HEK293 (cell line): Measurements from ENCODE around the gene SMC6.

ENCODE experiments used
- HOXD13 ChIP-seq: sonication (generic); formaldehyde crosslinking; IDR thresholded peaks from 2 replicates; pipeline ENCODE4 v1.8.0; 2022; ENCODE audit warnings: missing genetic modification reagents, borderline replicate concordance
- ZNF266 ChIP-seq: fragments of 450-650 bp; formaldehyde crosslinking; IDR thresholded peaks from 2 replicates; pipeline ENCODE4 v1.5.1; 2016; ENCODE audit warnings: missing biosample characterization, missing genetic modification characterization, low read depth
- ZNF521 ChIP-seq: fragments of 450-650 bp; formaldehyde crosslinking; IDR thresholded peaks from 2 replicates; pipeline ENCODE4 v1.5.1; 2017; ENCODE audit warnings: missing biosample characterization, mild to moderate bottlenecking, missing genetic modification characterization
- ZNF623 ChIP-seq: fragments of 450-650 bp; formaldehyde crosslinking; IDR thresholded peaks from 2 replicates; pipeline ENCODE4 v1.5.1; 2016; ENCODE audit warnings: missing biosample characterization, missing genetic modification characterization
- TF ChIP-seq, protein P1 (sequence below): fragments of 450-650 bp; formaldehyde crosslinking; IDR thresholded peaks from 2 replicates; pipeline ENCODE4 v1.5.1; 2016; ENCODE audit warnings: missing biosample characterization, missing genetic modification characterization, low read depth
- TF ChIP-seq, protein P2 (sequence below): fragments of 450-650 bp; formaldehyde crosslinking; IDR thresholded peaks from 2 replicates; pipeline ENCODE4 v1.5.1; 2016; ENCODE audit warnings: missing biosample characterization, missing genetic modification characterization, borderline replicate concordance
- TF ChIP-seq, protein P3 (sequence below): fragments of 450-650 bp; formaldehyde crosslinking; IDR thresholded peaks from 2 replicates; pipeline ENCODE4 v1.5.1; 2016; ENCODE audit warnings: missing biosample characterization, missing genetic modification characterization

DNA sequence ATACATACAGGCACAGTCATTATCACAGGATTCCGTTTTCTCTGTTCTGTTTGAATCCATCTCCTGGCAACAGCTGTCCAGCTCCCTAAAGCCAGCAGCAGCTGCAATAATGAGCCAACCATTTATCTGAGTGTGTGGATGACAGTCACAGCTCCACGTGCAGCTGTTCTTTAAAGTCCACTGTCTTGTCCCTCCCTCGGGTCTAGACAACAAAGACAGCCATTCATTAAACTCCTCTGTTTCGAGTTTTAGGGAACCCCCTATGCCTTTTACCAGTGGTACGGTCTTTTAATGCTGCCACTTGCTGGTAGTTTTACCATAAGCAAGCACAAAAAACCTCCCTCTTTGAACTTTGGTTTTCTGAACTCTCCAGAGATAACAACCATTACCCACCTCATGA lies 46.6 kb upstream of the SMC6 start:
- TF ChIP-seq ZNF521 (tag by site-specific recombination) (no peak), ZNF266 (tag by site-specific recombination) (no peak), HOXD13 (CRISPR knock-in tag) (no peak), ZNF623 (tag by site-specific recombination) (no peak)
- TF ChIP-seq, protein P1, sequence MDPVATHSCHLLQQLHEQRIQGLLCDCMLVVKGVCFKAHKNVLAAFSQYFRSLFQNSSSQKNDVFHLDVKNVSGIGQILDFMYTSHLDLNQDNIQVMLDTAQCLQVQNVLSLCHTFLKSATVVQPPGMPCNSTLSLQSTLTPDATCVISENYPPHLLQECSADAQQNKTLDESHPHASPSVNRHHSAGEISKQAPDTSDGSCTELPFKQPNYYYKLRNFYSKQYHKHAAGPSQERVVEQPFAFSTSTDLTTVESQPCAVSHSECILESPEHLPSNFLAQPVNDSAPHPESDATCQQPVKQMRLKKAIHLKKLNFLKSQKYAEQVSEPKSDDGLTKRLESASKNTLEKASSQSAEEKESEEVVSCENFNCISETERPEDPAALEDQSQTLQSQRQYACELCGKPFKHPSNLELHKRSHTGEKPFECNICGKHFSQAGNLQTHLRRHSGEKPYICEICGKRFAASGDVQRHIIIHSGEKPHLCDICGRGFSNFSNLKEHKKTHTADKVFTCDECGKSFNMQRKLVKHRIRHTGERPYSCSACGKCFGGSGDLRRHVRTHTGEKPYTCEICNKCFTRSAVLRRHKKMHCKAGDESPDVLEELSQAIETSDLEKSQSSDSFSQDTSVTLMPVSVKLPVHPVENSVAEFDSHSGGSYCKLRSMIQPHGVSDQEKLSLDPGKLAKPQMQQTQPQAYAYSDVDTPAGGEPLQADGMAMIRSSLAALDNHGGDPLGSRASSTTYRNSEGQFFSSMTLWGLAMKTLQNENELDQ (tag by site-specific recombination): no peak
- TF ChIP-seq, protein P2, sequence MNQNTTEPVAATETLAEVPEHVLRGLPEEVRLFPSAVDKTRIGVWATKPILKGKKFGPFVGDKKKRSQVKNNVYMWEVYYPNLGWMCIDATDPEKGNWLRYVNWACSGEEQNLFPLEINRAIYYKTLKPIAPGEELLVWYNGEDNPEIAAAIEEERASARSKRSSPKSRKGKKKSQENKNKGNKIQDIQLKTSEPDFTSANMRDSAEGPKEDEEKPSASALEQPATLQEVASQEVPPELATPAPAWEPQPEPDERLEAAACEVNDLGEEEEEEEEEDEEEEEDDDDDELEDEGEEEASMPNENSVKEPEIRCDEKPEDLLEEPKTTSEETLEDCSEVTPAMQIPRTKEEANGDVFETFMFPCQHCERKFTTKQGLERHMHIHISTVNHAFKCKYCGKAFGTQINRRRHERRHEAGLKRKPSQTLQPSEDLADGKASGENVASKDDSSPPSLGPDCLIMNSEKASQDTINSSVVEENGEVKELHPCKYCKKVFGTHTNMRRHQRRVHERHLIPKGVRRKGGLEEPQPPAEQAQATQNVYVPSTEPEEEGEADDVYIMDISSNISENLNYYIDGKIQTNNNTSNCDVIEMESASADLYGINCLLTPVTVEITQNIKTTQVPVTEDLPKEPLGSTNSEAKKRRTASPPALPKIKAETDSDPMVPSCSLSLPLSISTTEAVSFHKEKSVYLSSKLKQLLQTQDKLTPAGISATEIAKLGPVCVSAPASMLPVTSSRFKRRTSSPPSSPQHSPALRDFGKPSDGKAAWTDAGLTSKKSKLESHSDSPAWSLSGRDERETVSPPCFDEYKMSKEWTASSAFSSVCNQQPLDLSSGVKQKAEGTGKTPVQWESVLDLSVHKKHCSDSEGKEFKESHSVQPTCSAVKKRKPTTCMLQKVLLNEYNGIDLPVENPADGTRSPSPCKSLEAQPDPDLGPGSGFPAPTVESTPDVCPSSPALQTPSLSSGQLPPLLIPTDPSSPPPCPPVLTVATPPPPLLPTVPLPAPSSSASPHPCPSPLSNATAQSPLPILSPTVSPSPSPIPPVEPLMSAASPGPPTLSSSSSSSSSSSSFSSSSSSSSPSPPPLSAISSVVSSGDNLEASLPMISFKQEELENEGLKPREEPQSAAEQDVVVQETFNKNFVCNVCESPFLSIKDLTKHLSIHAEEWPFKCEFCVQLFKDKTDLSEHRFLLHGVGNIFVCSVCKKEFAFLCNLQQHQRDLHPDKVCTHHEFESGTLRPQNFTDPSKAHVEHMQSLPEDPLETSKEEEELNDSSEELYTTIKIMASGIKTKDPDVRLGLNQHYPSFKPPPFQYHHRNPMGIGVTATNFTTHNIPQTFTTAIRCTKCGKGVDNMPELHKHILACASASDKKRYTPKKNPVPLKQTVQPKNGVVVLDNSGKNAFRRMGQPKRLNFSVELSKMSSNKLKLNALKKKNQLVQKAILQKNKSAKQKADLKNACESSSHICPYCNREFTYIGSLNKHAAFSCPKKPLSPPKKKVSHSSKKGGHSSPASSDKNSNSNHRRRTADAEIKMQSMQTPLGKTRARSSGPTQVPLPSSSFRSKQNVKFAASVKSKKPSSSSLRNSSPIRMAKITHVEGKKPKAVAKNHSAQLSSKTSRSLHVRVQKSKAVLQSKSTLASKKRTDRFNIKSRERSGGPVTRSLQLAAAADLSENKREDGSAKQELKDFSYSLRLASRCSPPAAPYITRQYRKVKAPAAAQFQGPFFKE (tag by site-specific recombination): no peak
- TF ChIP-seq, protein P3, sequence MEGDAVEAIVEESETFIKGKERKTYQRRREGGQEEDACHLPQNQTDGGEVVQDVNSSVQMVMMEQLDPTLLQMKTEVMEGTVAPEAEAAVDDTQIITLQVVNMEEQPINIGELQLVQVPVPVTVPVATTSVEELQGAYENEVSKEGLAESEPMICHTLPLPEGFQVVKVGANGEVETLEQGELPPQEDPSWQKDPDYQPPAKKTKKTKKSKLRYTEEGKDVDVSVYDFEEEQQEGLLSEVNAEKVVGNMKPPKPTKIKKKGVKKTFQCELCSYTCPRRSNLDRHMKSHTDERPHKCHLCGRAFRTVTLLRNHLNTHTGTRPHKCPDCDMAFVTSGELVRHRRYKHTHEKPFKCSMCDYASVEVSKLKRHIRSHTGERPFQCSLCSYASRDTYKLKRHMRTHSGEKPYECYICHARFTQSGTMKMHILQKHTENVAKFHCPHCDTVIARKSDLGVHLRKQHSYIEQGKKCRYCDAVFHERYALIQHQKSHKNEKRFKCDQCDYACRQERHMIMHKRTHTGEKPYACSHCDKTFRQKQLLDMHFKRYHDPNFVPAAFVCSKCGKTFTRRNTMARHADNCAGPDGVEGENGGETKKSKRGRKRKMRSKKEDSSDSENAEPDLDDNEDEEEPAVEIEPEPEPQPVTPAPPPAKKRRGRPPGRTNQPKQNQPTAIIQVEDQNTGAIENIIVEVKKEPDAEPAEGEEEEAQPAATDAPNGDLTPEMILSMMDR (tag by site-specific recombination): no peak
